H9 (cell line): ENCODE results near the gene SCAF1. TPM values are rescaled to one million over a fixed set of nuclear protein-coding genes. Genes with fewer than 3 reads are reported as not detected.

Experiments used
- DNase-seq: peaks from one replicate; pipeline ENCODE4 v3.0.0-alpha.2; 2017
- H2AFZ ChIP-seq: one replicate; pipeline ENCODE4 v1.6.1; 2013; ENCODE audit warnings: mild to moderate bottlenecking, low read length, control low read depth, moderate library complexity
- H2AK5ac ChIP-seq: 2 replicates; pipeline ENCODE4 v1.6.1; 2013; ENCODE audit warnings: low read length, control low read depth, mixed read lengths; ENCODE audit not compliant: insufficient read length
- H2BK120ac ChIP-seq: one replicate; pipeline ENCODE4 v1.6.1; 2013; ENCODE audit warnings: low read depth, mild to moderate bottlenecking, low read length, control low read depth, inconsistent platforms; ENCODE audit not compliant: poor library complexity, severe bottlenecking
- H2BK12ac ChIP-seq: 2 replicates; pipeline ENCODE4 v1.6.1; 2013; ENCODE audit warnings: low read length, control low read depth, mixed read lengths, low read depth; ENCODE audit not compliant: insufficient read length
- H2BK15ac ChIP-seq: 2 replicates; pipeline ENCODE4 v1.6.1; 2013; ENCODE audit warnings: low read depth, low read length, control low read depth
- H2BK20ac ChIP-seq: one replicate; pipeline ENCODE4 v1.6.1; 2013; ENCODE audit warnings: low read depth, mild to moderate bottlenecking, low read length, control low read depth, inconsistent platforms; ENCODE audit not compliant: poor library complexity, severe bottlenecking
- H2BK5ac ChIP-seq: 2 replicates; pipeline ENCODE4 v1.6.1; 2013; ENCODE audit warnings: low read length, control low read depth, mixed read lengths; ENCODE audit not compliant: insufficient read length
- H3K14ac ChIP-seq: 2 replicates; pipeline ENCODE4 v1.6.1; 2013; ENCODE audit warnings: low read length, control low read depth; ENCODE audit not compliant: insufficient read depth
- H3K18ac ChIP-seq: 2 replicates; pipeline ENCODE4 v1.6.1; 2013; ENCODE audit warnings: low read depth, mild to moderate bottlenecking, mixed read lengths, low read length, control low read depth; ENCODE audit not compliant: insufficient read length
- H3K23ac ChIP-seq: 2 replicates; pipeline ENCODE4 v1.6.1; 2013; ENCODE audit warnings: low read length, control low read depth, mixed read lengths, low read depth; ENCODE audit not compliant: insufficient read length
- H3K23me2 ChIP-seq: 2 replicates; pipeline ENCODE4 v1.6.1; 2013; ENCODE audit warnings: low read depth, mild to moderate bottlenecking, mixed read lengths, low read length, control low read depth; ENCODE audit not compliant: insufficient read length, poor library complexity, severe bottlenecking
- H3K27ac ChIP-seq: 2 replicates; pipeline ENCODE4 v1.5.1; 2013; ENCODE audit warnings: low read length, control low read depth, mixed read lengths, low read depth; ENCODE audit not compliant: insufficient read length
- H3K27me3 ChIP-seq: 2 replicates; pipeline ENCODE4 v1.6.1; 2013; ENCODE audit warnings: low read length, control low read depth, inconsistent platforms; ENCODE audit not compliant: insufficient read depth
- H3K4ac ChIP-seq: 2 replicates; pipeline ENCODE4 v1.6.1; 2013; ENCODE audit warnings: low read depth, mild to moderate bottlenecking, control low read depth, inconsistent platforms, low read length, moderate library complexity
- H3K4me1 ChIP-seq: 2 replicates; pipeline ENCODE4 v1.6.1; 2013; ENCODE audit warnings: low read length, control low read depth, inconsistent platforms; ENCODE audit not compliant: insufficient read depth
- H3K4me2 ChIP-seq: 2 replicates; pipeline ENCODE4 v1.6.1; 2013; ENCODE audit warnings: low read length, control low read depth, mixed read lengths; ENCODE audit not compliant: insufficient read length, insufficient read depth
- H3K56ac ChIP-seq: 2 replicates; pipeline ENCODE4 v1.6.1; 2013; ENCODE audit warnings: low read depth, mild to moderate bottlenecking, mixed read lengths, low read length, control low read depth; ENCODE audit not compliant: insufficient read length
- H3K79me1 ChIP-seq: 2 replicates; pipeline ENCODE4 v1.6.1; 2013; ENCODE audit warnings: low read depth, mild to moderate bottlenecking, moderate library complexity, low read length, control low read depth, inconsistent platforms; ENCODE audit not compliant: insufficient read depth, poor library complexity, severe bottlenecking
- H3K79me2 ChIP-seq: 2 replicates; pipeline ENCODE4 v1.6.1; 2013; ENCODE audit warnings: low read length, control low read depth, inconsistent platforms; ENCODE audit not compliant: insufficient read depth
- H3K9ac ChIP-seq: 2 replicates; pipeline ENCODE4 v1.6.1; 2013; ENCODE audit warnings: low read length, control low read depth, mixed read lengths; ENCODE audit not compliant: insufficient read length; ENCODE audit errors: extremely low read depth
- H3K9me3 ChIP-seq: one replicate; pipeline ENCODE4 v1.6.1; 2013; ENCODE audit warnings: low read depth, low read length, inconsistent platforms; ENCODE audit not compliant: control insufficient read depth
- H3T11ph ChIP-seq: one replicate; pipeline ENCODE4 v1.6.1; 2013; ENCODE audit warnings: mild to moderate bottlenecking, low read length, control low read depth, inconsistent platforms
- H4K20me1 ChIP-seq: one replicate; pipeline ENCODE4 v1.6.1; 2013; ENCODE audit not compliant: control insufficient read depth, insufficient read length, insufficient read depth
- H4K5ac ChIP-seq: 2 replicates; pipeline ENCODE4 v1.6.1; 2013; ENCODE audit warnings: low read depth, mild to moderate bottlenecking, mixed read lengths, low read length, control low read depth; ENCODE audit not compliant: insufficient read length
- H4K8ac ChIP-seq: replicated peaks from 2 replicates; pipeline ENCODE4 v1.6.1; 2013; ENCODE audit warnings: low read length, control low read depth, mixed read lengths, low read depth; ENCODE audit not compliant: insufficient read length
- H4K91ac ChIP-seq: 2 replicates; pipeline ENCODE4 v1.6.1; 2013; ENCODE audit warnings: low read depth, mild to moderate bottlenecking, moderate library complexity, mixed read lengths, low read length, control low read depth; ENCODE audit not compliant: insufficient read length
- H3K27ac Mint-ChIP-seq, 3 experiments: 2 replicates in 2 of 3; 3 replicates in 1 of 3; pipeline ENCODE4 v1.8.0; 2020 to 2021; ENCODE audit warnings: mixed read lengths in 3 of 3, mild to moderate bottlenecking in 1 of 3, moderate library complexity in 1 of 3
- H3K27me3 Mint-ChIP-seq: 2 replicates; pipeline ENCODE4 v1.8.0; 2021; ENCODE audit warnings: low read depth, mild to moderate bottlenecking, moderate library complexity, mixed read lengths
- H3K36me3 Mint-ChIP-seq, 3 experiments: 2 replicates in 2 of 3; 3 replicates in 1 of 3; pipeline ENCODE4 v1.8.0; 2020 to 2021; ENCODE audit warnings: low read depth in 3 of 3, mixed read lengths in 3 of 3; ENCODE audit not compliant: insufficient read depth in 1 of 3
- H3K4me1 Mint-ChIP-seq, 2 experiments: 2 replicates each; pipeline ENCODE4 v1.8.0; 2020; ENCODE audit warnings: mixed read lengths in 2 of 2
- H3K4me3 Mint-ChIP-seq, 2 experiments: 2 replicates in 1 of 2; 3 replicates in 1 of 2; pipeline ENCODE4 v1.8.0; 2020 to 2021; ENCODE audit warnings: mild to moderate bottlenecking in 2 of 2, mixed read lengths in 2 of 2, moderate library complexity in 1 of 2
- H3K9me3 Mint-ChIP-seq, 2 experiments: 2 replicates in 1 of 2; 3 replicates in 1 of 2; pipeline ENCODE4 v1.8.0; 2020; ENCODE audit warnings: mild to moderate bottlenecking in 2 of 2, mixed read lengths in 2 of 2, moderate library complexity in 1 of 2
- CTCF ChIP-seq: fragments of 200-600 bp; sonication (generic); conservative IDR thresholded peaks from 3 replicates; pipeline ENCODE4 v1.8.0; 2021; ENCODE audit warnings: antibody characterized with exemption, mild to moderate bottlenecking
- WGBS: extraction: QIAGEN DNeasy Blood & Tissue Kit; methylation state at CpG from one replicate; pipeline ENCODE4 v1.1.7; 2013; ENCODE audit warnings: missing lambda C conversion rate, low lambda C conversion rate, mixed read lengths; ENCODE audit not compliant: insufficient read length; ENCODE audit errors: extremely low coverage; 5-methylcytosine and 5-hydroxymethylcytosine counted together
- total RNA-seq: library from RNA; stranded (reverse); gene quantifications from 2 replicates; pipeline ENCODE4 v1.2.1, GENCODE V29; 2021

Gene SCAF1
- total RNA-seq, 1 experiment from 2014 or later, result 85.3 TPM

DNA sequence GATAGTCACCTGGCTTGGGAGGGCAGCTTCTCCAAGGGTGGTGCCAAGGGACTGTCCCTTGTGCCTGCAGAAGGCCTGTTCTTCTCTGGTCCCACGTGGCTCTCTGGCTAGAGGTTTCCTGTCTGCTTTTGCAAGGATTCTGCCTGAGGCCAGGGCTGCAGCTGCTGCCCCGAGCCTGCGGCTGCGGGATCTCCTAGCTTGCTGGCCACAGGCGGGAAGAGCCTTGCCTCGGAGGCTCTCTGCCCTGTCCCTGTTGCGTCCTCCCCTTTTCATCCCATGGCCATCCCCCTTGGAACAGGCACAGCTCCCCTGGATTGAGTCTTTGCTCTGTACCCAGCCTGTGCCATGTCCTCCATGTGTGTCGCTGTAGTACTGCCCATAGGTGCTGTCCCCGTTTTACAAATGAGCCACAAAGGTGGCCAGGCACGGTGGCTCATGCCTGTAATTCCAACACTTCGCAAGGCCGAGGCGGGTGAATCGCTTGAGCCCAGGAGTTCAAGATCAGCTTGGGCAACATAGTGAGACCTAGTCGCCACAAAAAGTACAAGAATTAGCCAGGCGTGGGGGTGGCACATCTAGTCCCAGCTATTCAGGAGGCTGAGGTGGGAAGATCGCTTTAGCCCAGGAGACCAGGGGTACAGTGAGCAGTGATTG, 14.6 kb downstream of the SCAF1 start:
- no CpG with 5 or more reads among the region's 17 CpGs for WGBS
- no peak overlapping the region for H3K9ac ChIP-seq

More for the DNA sequence above, 14.6 kb downstream of the SCAF1 start:
- no peak overlapping the region for H2AFZ ChIP-seq
- Mint-ChIP-seq H3K36me3 (peaks cover 45 to 86% (median 84%) of the 10 kb centered on the region in 3 experiments), H3K27me3 (no peaks in the 10 kb centered on the region), H3K9me3 (peaks cover 7% of the 10 kb centered on the region in 2 experiments; a peak in 4 of 5 replicates), H3K4me1 (peaks cover 19 to 21% of the 10 kb centered on the region in 2 experiments), H3K27ac (peak overlapping the region; percentile 82 to 97 (median 91); a peak in 6 of 7 replicates), H3K4me3 (no peak overlapping the region; a peak in 1 of 5 replicates)
- H3K4me2 ChIP-seq, result no peak overlapping the region
- H2BK20ac ChIP-seq, result no peak overlapping the region
- no peak overlapping the region for H2AK5ac ChIP-seq
- H3K23me2 ChIP-seq, result no peaks in the 10 kb centered on the region
- H3T11ph ChIP-seq, result no peak overlapping the region
- H3K23ac ChIP-seq, result no peak overlapping the region
- H4K20me1 ChIP-seq, result no peaks in the 10 kb centered on the region
- H3K79me2 ChIP-seq, result no peaks in the 10 kb centered on the region
- no peak overlapping the region for H3K18ac ChIP-seq
- no peak overlapping the region for H3K56ac ChIP-seq
- no peaks in the 10 kb centered on the region for H3K9me3 ChIP-seq
- H2BK5ac ChIP-seq, result no peak overlapping the region
- H4K8ac ChIP-seq, result no peak overlapping the region
- DNase-seq, result no peak
- H4K91ac ChIP-seq, result no peak overlapping the region
- no peaks in the 10 kb centered on the region for H3K4me1 ChIP-seq
- no peaks in the 10 kb centered on the region for H3K79me1 ChIP-seq
- H2BK15ac ChIP-seq, result no peak overlapping the region
- no peak overlapping the region for H2BK12ac ChIP-seq
- TF ChIP-seq CTCF, result no peak
- H3K27ac ChIP-seq, result no peak overlapping the region
- H3K27me3 ChIP-seq, result no peaks in the 10 kb centered on the region
- H2BK120ac ChIP-seq, result no peak overlapping the region
- no peak overlapping the region; the same call in 1 of the 2 replicates for H3K14ac ChIP-seq
- H4K5ac ChIP-seq, result no peak overlapping the region
- H3K4ac ChIP-seq, result no peak overlapping the region
